K562 (cell line): ENCODE data around the gene RNH1. TPM values are rescaled to one million over a fixed set of nuclear protein-coding genes. Genes with fewer than 3 reads are reported as not detected.

Source experiments
- ATAC-seq: fragments of 200-7000 bp; cut with Tn5 transposase; 3 replicates; pipeline ENCODE4 v1.9.1; 2020; ENCODE audit warnings: moderate library complexity
- BruUV-seq: library from RNA; stranded (reverse); fragments of 400-500 nt; replicated peaks from 2 replicates; lab custom pipeline; 2021; lab: Mats Ljungman, UMichigan
- CTCF ChIA-PET: fragments of 300-600 bp; formaldehyde crosslinking; extraction: SDS; loops from one replicate; lab custom pipeline; 2021; ENCODE audit warnings: low intra/inter-chr PET ratio; lab: Yijun Ruan, JAX
- POLR2A ChIA-PET: fragments of 300-600, 350-650 bp; sonication (Branson Sonifier 250); formaldehyde crosslinking; extraction: SDS; loops from one replicate; lab custom pipeline; 2021; ENCODE audit warnings: antibody characterized with exemption, inconsistent platforms; lab: Yijun Ruan, JAX
- DNase-seq, 4 experiments: peaks; one replicate each; pipeline versions ENCODE4 v3.0.0 to v3.0.0-alpha.2; 2011 to 2018; ENCODE audit warnings: low spot score in 3 of 4, mixed read lengths in 3 of 4; ENCODE audit errors: extremely low read depth in 1 of 4
- FAIRE-seq: peaks from 2 replicates; lab custom pipeline; 2011; peaks lifted over from hg19 to GRCh38; lab: Jason Lieb, UNC
- H2AFZ ChIP-seq: 2 replicates; pipeline ENCODE4 v1.6.0; 2011; ENCODE audit warnings: low read depth, low read length, control low read depth, inconsistent platforms
- H3K27ac ChIP-seq: fragments of 200-600 bp; 3 replicates; pipeline ENCODE4 v1.8.0; 2011; ENCODE audit warnings: low read depth, mild to moderate bottlenecking, control low read depth, inconsistent platforms, low read length, moderate library complexity, mixed read lengths; ENCODE audit errors: extremely low read depth
- H3K27me3 ChIP-seq, 2 experiments: fragments of 300-600 bp in 1 of 2; 2 replicates in 1 of 2; 3 replicates in 1 of 2; pipeline versions ENCODE4 v1.6.0 to v1.8.0; 2011; ENCODE audit warnings: inconsistent platforms in 2 of 2, low read length in 2 of 2, mild to moderate bottlenecking in 1 of 2, mixed read lengths in 1 of 2, moderate library complexity in 1 of 2; ENCODE audit not compliant: control insufficient read depth in 2 of 2, insufficient read depth in 2 of 2
- H3K36me3 ChIP-seq: fragments of 300-600 bp; 3 replicates; pipeline ENCODE4 v1.8.0; 2011; ENCODE audit warnings: mild to moderate bottlenecking, low read length, inconsistent platforms; ENCODE audit not compliant: control insufficient read depth, insufficient read depth
- H3K4me1 ChIP-seq, 2 experiments: fragments of 200-600 bp in 1 of 2; replicated peaks in 1 of 2; 2 replicates in 1 of 2; 3 replicates in 1 of 2; pipeline versions ENCODE4 v1.5.1 to v1.8.0; 2011; ENCODE audit warnings: inconsistent platforms in 2 of 2, low read length in 2 of 2, mild to moderate bottlenecking in 1 of 2, mixed read lengths in 1 of 2, moderate library complexity in 1 of 2; ENCODE audit not compliant: control insufficient read depth in 2 of 2, insufficient read depth in 2 of 2
- H3K4me2 ChIP-seq: 2 replicates; pipeline ENCODE4 v1.6.1; 2011; ENCODE audit warnings: low read length, control low read depth, inconsistent platforms, mixed read lengths; ENCODE audit not compliant: insufficient read depth
- H3K4me3 ChIP-seq: fragments of 200-600 bp; sonication (generic), shearing (Covaris generic); 2 replicates; pipeline ENCODE4 v1.5.1; 2016; ENCODE audit warnings: control low read depth, inconsistent platforms
- H3K79me2 ChIP-seq: fragments of 200-600 bp; 3 replicates; pipeline ENCODE4 v1.8.0; 2011; ENCODE audit warnings: low read length, inconsistent platforms; ENCODE audit not compliant: control insufficient read depth, insufficient read depth
- H3K9ac ChIP-seq, 2 experiments: 2 replicates each; pipeline versions ENCODE4 v1.6.0 to v1.6.1; 2011; ENCODE audit warnings: low read depth in 2 of 2, low read length in 2 of 2, control low read depth in 1 of 2, inconsistent platforms in 1 of 2, mild to moderate bottlenecking in 1 of 2, mixed read lengths in 1 of 2; ENCODE audit not compliant: insufficient read depth in 1 of 2
- H3K9me1 ChIP-seq: one replicate; pipeline ENCODE4 v1.6.0; 2011; ENCODE audit warnings: inconsistent platforms, mild to moderate bottlenecking, low read length, moderate library complexity; ENCODE audit not compliant: control insufficient read depth, insufficient read depth
- H3K9me3 ChIP-seq: replicated peaks from 2 replicates; pipeline ENCODE4 v1.5.1; 2011; ENCODE audit warnings: low read depth, low read length, inconsistent platforms; ENCODE audit not compliant: control insufficient read depth, insufficient read depth
- H4K20me1 ChIP-seq: replicated peaks from 2 replicates; pipeline ENCODE4 v1.6.1; 2011; ENCODE audit warnings: low read length, inconsistent platforms, mixed read lengths; ENCODE audit not compliant: control insufficient read depth, insufficient read depth
- POLR2G ChIP-seq: fragments of 200-400 bp; formaldehyde crosslinking; IDR thresholded peaks from 2 replicates; pipeline ENCODE4 v1.6.1; 2017; ENCODE audit warnings: low read depth, mild to moderate bottlenecking, antibody characterized with exemption, low read length, moderate library complexity
- WGBS: fragments of 100-300 bp; shearing (Covaris generic); methylation state at CpG from one replicate; pipeline ENCODE4 v1.1.6; 2016; ENCODE audit warnings: low coverage, mixed read lengths; ENCODE audit not compliant: insufficient coverage; ENCODE audit errors: missing lambda C conversion rate; 5-methylcytosine and 5-hydroxymethylcytosine counted together
- in situ Hi-C: fragments of 300-500 bp; cut with MboI; formaldehyde crosslinking; loops from 4 replicates; pipeline ENCODE4 v1.15.0; 2018; ENCODE audit warnings: inconsistent platforms, mixed read lengths
- intact Hi-C: fragments of 100-400 bp; cut with micrococcal nuclease; formaldehyde crosslinking; loops from 2 replicates; pipeline ENCODE4 v1.14.2; 2022
- polyA plus RNA-seq, 8 experiments: library from polyadenylated mRNA; depleted of rRNA in 4 of 8; stranded (reverse) in 5 of 8; unstranded in 3 of 8; fragments of >200 nt; fragmentation: Nextera tagmentation in 2 of 8; fragmentation: Illumina TruSeq in 1 of 8; extraction: Ambion mirVana in 2 of 8; extraction: Trizol in 1 of 8; gene quantifications; 2 replicates each; pipeline versions ENCODE4 v1.2.1 to v1.2.3, GENCODE V29; 2011 to 2014; ENCODE audit warnings: inconsistent platforms in 1 of 8, missing spikeins in 1 of 8
- total RNA-seq, 7 experiments: library from RNA; depleted of rRNA in 6 of 7; stranded (reverse); fragments of >200 nt in 6 of 7; fragmentation: Illumina TruSeq in 2 of 7; extraction: Trizol in 2 of 7; gene quantifications; 2 replicates each; pipeline versions ENCODE4 v1.2.1 to v1.2.3, GENCODE V29; 2011 to 2021; ENCODE audit warnings: low replicate concordance in 1 of 7
- TF ChIP-seq, protein P1 (sequence below): fragments of 250-450 bp; sonication (Bioruptor Pico); IDR thresholded peaks from 2 replicates; pipeline ENCODE4 v1.4.0; 2020; ENCODE audit warnings: mild to moderate bottlenecking
- TF ChIP-seq, protein P2 (sequence below): fragments of 450-650 bp; IDR thresholded peaks from 2 replicates; pipeline ENCODE4 v1.6.1; 2016

RNH1 gene
- total and polyA plus RNA-seq, 9 of the 15 experiments (the other 6 are each of a cell fraction or from before 2014, with no cell fraction given): 2.5 to 160 (median 44.3) TPM

DNA sequence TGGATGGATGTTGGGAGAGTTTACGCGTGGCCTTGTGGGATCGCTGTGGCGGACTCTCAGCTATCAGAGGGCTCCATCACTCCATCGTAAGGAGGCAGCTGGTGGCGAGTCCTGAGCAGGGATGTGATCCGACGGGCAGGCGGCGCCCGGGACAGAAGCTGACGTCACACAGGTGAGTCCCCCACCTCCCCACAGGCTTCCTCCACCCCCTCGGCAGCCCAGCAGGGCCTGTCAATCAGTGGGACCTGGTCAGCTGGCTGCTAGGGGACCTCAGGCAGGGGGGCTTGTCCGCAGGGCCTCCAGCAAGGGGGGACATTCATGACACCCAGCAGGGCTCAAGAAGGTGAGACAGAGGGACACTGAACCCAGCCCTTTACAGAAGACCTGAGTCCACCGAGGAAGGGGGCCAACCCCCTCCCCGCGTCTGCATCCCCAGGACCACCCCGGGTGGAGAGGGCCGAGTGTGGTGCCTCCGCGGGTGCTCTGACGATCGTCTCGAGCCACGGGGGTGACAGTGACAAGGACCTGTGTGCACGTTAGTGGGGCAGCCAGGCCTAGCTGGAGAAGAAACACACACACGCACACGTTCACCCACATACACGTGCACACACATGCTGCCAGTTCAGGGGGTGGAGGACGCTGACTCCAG is 21.2 kb upstream of the RNH1 start:
- Histone ChIP-seq H3K27ac (no peak overlapping the region), H3K27me3 (no peaks in the 10 kb centered on the region), H3K4me1 (peaks cover 0 to 52% of the 10 kb centered on the region in 2 experiments; a peak in 3 of 5 replicates), H3K9me1 (no peaks in the 10 kb centered on the region), H3K9me3 (0 out of 2 replicates have a peak, but pooled peaks cover 1% of the 10 kb centered on the region), H2AFZ (no peak overlapping the region), H3K4me2 (no peak overlapping the region), H3K9ac (peak overlapping the region in 1 of 2 experiments; percentile 48; a peak in 1 of 4 replicates), H3K79me2 (0 out of 3 replicates have a peak, but pooled peaks cover under 1% of the 10 kb centered on the region), H4K20me1 (no peaks in the 10 kb centered on the region), H3K36me3 (peaks cover 23% of the 10 kb centered on the region; the same call in 1 of the 3 replicates), H3K4me3 (no peak overlapping the region)
- FAIRE-seq (no peak), ATAC-seq (no peak), DNase-seq (no peak)
- 91% methylated on average over 27 of the region's 30 CpGs for WGBS
- intact Hi-C loops (no loop called here), in situ Hi-C loops (no loop called here)
- BruUV-seq: no TSS peak
- TF ChIP-seq, protein P1, sequence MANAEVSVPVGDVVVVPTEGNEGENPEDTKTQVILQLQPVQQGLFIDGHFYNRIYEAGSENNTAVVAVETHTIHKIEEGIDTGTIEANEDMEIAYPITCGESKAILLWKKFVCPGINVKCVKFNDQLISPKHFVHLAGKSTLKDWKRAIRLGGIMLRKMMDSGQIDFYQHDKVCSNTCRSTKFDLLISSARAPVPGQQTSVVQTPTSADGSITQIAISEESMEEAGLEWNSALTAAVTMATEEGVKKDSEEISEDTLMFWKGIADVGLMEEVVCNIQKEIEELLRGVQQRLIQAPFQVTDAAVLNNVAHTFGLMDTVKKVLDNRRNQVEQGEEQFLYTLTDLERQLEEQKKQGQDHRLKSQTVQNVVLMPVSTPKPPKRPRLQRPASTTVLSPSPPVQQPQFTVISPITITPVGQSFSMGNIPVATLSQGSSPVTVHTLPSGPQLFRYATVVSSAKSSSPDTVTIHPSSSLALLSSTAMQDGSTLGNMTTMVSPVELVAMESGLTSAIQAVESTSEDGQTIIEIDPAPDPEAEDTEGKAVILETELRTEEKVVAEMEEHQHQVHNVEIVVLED: no peak
- TF ChIP-seq POLR2G: peak; percentile 43; the same call in 1 of the 2 replicates
- TF ChIP-seq, protein P2, sequence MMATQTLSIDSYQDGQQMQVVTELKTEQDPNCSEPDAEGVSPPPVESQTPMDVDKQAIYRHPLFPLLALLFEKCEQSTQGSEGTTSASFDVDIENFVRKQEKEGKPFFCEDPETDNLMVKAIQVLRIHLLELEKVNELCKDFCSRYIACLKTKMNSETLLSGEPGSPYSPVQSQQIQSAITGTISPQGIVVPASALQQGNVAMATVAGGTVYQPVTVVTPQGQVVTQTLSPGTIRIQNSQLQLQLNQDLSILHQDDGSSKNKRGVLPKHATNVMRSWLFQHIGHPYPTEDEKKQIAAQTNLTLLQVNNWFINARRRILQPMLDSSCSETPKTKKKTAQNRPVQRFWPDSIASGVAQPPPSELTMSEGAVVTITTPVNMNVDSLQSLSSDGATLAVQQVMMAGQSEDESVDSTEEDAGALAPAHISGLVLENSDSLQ: 0 out of 2 replicates have a peak, but pooled peaks have one; percentile 44
- CTCF ChIA-PET: no interaction called here
- POLR2A ChIA-PET: no interaction called here
